ENCODE data around the gene CUX1.

Gene CUX1

DNA sequence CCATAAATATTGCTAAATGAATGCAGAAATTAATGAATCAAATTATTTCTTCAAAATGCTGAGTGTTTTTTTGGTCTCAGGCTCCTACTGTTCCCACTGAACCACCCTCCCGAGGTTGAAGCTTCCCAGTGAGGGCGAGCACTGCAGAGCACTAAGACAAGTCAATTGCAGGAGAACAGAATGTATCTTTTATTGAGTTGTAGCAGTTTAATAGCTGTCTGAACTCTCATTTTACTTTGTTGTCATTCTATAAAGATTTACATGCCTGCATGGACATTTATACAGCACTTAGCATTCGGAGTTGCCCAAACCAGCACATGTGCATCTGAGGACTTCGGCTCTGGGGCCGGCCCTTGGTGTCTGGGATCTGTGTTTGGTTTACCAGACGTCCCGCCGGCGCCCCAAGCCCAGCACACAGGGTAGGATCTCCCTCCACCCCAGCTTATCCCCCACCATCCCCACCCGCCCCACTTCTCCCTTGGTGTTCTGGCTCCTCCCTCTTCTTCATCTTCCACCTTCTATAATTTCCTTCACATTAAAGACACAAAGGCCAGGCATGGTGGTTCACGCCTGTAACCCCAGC is 258.2 kb downstream of the CUX1 start:
- DNase-seq (ENCODE audit: low read depth) = no peak

DNA sequence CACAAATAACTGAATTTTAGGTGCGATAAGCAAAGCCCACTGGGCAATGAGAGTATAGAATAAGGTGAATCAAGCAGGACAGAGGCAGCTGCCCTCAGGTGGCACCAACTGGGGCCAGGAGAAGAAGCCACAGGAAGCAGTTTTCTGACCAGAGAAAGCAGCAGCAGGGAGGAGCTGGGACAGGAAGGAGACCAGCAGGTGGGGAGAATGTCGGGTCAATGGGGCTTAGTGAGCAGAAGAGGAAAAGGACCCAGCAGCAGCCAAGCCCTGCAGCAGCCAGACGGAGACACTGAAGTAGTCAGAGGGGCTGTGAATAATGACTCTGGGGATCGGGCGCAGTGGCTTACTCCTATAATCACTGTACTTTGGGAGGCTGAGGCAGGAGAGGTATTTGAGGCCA is 259.7 kb downstream of the CUX1 start:
- DNase-seq (ENCODE audit: low read depth) = no peak

DNA sequence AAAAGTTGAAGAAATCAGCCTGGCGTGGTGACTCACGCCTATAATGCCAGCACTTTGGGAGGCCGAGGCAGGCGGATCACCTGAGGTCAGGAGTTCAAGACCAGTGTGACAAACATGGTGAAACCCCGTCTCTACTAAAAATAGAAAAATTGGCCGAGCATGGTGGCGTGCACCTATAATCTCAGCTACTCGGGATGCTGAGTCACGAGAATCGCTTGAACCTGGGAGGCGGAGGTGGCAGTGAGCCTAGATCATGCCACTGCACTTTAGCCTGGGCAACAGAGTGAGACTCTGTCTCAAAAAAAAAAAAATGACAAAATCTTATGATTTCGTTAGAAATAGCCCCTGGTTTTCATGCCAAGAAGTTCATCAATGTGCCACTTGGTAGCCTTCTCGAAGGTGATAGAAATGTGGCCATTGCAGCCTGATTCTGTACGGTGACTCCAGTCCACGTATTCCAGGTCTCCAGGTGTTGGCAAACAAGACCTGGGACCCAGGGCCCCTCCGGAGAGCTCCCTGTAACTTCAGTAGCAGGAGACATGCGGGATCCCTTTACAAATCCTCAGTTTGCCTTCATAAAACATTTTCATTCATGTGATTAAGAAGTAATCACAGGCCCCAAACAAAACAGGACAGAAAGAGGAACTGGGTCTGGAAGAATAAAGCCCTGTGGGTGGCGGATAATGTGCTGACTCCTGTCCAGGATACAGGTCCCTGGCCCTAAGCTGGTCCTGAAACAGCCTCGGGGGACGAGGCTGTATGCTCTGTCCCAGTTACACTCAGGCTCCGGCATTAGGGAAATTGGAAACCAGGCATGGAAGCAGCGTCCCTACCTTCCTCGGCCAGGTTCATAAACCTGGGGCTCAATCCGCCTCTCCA is 262.0 kb downstream of the CUX1 start:
- DNase-seq (ENCODE audit: low read depth) = no peak

DNA sequence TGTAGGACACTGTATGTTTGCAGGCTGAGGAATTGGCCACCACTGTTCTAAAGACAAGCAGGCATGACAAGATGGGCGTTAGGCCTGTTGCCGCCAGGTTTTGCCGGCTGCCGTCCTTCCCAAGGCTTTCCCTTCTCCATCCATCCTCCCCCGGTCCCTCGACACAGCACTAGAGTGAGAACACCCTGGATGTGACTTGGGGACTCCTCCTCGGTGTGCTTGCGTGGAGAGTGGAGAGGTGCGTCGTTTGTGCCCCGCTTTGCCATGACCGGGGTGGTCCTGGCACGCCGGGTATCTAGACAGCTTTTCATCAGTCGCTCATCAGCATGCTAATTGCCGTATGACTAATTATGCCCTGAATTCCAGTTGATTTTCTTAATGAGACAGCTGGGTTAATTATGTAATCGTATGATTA is 262.6 kb downstream of the CUX1 start:
- no peak for DNase-seq (ENCODE audit: low read depth)

DNA sequence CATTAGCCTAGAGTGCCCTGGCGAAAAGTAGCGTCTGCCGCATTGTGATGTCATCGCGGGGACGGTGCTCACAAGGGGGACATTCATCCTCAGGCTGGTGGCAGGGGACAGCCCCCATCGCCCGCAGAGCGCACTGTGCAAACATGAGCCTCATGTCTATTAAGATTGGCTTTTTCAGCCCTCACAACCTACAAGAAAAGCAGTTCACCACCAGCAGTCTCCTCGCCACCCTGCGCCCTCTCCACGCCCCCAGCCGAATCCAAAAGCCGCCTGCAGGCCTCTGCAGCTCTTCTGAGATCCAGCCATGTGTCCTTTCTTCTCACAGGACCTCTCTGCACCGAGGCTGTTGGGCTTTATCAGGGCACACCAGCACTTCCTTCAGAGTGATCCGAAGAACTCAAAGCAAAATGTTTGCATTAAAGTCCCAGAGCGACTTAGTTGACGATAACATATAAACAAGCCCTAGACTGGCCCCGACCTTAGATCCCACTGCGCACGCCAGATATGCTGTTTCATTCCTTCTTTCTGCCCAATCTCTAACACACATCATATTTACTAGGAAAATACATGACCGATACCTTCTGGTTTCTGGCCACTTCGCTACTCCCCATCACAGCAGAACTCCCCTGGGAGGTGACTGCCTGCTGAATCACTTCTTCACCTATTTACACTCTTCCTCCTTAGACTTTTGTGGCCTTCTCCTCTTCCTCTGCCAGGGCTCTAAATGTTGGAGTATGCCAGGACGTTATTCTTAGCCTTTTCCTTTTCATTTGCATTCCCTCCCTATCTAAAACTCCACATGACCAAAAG is 263.2 kb downstream of the CUX1 start:
- no peak for DNase-seq (ENCODE audit: low read depth)

DNA sequence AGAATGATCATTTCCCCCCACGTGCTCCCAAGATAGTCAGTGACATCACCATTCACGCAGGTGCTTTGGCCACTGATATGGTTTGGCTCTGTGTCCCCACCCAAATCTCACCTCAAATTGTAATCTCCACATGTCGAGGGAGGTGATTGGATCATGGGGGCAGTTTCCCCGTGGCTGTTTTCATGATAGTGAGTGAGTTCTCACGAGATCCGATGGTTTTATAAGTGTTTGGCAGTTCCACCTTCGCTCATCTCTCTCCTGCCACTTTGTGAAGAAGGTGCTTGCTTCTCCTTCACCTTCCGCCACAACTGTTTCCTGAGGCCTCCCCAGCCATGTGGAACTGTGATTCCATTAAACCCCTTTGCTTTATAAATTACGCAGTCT is 263.8 kb downstream of the CUX1 start:
- no peak for DNase-seq (ENCODE audit: low read depth)

DNA sequence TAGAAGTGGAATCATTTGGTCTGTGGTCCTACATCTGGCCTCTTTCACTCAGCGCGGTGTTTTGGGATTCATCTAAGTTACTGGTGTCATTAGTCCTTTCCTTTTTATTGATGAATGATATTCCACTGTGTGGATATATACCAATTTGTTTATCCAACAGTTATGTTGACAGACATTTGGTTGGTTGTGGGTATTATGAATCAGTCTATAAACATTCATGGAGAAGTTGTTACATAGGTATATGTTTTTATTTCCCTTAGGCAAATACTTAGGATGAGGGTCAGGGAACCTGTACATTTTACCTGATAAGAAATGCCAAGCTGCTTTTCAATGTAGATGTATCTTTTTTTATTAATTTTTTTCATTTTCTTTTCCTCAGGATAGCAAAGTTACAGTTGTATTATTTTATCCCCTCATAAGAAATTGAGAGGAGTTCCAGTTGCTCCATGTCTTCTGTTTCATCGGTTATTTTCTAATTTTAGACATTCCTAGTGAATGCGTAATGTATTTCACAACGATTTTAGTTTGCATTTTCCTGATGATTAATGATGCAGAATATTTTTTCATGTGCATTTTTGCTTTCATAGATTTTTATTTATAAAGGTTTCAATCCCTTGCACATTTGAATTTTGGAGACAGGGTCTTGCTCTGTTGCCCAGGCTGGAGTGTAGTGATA is 265.4 kb downstream of the CUX1 start:
- no peak for DNase-seq (ENCODE audit: low read depth)

DNA sequence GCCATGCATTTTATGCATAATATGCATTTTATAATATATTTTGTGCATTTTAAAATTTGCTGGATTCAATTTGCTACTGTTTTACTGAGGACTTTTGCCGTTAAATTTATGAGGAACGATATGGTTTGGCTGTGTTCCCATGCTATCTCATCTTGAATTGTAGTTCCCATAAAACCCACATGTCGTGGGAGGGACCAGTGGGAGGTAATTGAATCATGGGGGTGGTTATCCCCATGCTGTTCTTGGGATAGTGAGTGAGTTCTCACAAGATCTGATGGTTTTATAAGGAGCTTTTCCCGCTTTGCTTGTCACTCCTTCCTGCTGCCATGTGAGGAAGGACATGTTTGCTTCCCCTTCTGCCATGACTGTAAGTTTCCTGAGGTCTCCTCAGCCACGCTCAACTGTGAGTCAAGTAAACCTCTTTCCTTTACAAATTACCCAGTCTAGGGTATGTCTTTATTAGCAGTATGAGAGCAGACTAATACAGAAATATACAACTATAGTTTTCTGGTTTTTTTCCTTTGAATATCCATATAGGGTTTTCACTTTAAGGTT is 267.9 kb downstream of the CUX1 start:
- no peak for DNase-seq (ENCODE audit: low read depth)

DNA sequence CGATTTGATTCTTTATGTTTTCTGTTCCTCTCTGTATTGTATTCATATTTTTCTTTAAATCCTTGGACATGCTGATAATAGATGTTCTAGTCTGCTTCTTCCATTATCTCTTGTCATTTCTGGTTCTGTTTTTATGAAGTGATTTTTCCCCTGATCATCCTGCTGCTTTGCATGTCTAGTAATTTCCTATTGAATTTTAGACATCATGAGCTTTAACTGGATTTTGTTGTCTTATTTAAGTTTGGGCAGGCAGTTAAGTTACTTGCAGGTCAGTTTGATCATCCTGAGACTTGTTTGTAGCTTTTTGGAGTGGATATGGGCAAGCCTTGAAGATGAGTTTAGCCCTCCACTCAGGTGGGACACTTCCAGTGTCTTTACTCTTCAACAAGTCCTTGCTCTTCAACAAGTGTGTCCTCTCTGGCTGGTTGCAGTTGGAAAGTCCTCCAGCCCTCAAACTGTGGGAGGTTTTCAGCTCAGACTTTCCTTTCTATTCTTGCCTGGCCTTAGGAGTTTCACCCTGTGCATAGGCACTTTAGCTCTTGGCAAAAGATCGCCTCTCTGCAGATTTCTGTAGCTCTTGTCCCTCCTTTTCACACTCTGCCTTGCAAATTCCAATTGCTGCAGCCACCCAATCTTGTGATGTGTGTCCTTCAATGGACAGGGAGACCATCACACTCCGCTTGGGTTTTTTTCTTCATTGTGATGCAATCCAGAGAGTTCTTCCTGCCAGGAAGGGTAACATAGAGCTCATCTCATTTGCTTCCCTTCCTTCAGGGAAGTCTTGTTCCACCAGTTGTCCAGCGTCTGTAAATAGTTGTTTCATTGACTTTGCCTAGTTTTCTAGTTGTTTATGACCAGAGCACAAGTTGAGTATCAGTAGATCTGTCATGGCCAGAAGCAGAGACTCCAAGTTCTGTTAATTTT is 272.0 kb downstream of the CUX1 start:
- DNase-seq (ENCODE audit: low read depth) = no peak

DNA sequence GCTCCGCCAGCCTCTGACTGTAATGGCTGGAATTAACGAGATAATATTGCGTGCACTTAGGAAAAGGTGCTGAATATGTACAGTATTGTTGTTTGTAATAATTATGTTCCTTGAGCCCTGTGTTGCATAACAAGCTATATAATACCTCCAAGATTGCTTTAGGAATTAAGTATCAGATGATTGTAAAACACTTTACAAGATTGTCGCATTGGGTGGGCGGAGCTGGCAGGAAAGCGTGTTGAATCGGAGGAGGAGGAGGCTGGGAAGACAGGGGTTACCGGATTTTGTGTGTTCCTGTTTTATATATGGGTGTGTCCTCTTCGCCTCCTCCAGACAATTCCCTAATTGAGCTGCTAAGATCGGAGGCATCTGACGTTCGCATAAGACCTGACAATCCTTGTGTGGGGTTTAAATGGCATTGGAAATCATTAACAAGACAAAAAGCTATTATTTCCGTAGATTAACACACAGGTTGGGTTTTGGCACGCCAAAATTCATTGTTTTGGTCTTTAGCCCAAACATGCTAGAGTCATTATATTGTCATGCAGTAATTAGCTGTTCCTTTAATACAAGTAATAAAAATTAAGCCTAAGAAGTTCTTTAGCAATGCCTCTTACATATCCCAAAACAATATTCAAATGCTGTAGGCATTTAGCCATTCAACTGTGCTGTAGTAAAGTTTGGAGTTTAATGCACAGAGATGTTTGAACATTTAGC is 276.3 kb downstream of the CUX1 start:
- no peak for DNase-seq (ENCODE audit: low read depth)

DNA sequence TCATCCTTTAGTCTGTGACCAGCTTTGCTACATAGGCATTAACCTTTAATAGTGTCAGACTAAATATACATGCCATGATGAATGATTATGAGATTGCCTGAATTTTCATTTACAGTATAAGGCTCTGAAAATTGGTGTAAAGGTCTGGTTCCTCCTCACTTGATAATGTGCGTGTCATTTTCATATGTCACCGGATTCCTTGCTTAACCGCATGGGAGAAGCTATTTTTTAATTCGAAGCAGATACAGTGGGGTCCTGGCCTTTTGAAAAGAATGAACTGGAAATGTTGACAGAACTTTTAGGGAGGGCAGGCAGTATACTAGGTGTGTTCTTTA is 276.9 kb downstream of the CUX1 start:
- no peak for DNase-seq (ENCODE audit: low read depth)

DNA sequence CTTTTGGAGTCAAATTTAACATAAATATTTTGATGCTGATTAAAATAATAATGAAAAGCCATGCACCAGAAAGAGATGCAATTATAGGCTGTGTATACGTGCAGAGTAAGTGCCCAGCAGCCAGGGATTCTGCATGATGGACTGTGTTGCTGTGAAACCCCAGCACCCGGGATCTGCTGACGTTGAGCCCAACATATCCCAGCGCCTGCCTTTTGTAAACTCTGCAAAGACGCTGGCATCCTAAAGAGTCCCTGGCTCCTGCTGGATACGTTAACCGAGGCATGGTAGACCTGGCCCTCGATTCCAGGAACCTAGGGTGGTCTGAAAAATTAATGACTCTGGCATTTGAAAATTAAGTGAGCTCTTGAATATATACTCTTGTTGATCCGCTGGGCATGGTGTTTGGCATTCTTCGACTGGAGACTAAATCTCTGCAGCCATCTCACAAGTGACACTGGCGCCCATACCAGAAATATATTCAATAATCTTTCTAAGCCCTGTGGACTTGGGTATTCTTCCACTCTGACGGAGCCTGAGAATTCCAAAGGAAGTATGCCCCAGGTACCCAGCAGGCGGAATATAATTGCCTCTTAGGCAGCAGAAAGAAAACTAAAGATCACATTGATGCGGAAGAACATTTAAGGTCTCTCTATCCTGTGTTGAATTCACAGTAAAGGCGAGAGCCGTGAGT is 278.0 kb downstream of the CUX1 start:
- DNase-seq (ENCODE audit: low read depth) = no peak

DNA sequence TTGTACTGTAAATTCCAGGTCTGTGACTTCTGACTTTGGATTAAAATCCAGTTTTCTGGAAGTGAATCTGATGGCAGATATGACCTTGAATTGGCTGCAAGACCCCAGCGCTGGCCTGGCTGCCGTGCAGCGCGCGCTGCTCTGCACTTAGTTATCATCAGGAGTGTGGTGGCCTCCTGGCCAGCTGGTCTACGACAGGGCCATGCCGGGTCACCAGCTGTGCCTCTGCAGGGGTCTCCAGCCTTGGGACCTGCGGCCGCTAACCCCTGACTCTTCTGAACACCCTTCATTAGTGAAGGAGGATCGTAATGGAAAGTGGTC is 278.5 kb downstream of the CUX1 start:
- no peak for DNase-seq (ENCODE audit: low read depth)

DNA sequence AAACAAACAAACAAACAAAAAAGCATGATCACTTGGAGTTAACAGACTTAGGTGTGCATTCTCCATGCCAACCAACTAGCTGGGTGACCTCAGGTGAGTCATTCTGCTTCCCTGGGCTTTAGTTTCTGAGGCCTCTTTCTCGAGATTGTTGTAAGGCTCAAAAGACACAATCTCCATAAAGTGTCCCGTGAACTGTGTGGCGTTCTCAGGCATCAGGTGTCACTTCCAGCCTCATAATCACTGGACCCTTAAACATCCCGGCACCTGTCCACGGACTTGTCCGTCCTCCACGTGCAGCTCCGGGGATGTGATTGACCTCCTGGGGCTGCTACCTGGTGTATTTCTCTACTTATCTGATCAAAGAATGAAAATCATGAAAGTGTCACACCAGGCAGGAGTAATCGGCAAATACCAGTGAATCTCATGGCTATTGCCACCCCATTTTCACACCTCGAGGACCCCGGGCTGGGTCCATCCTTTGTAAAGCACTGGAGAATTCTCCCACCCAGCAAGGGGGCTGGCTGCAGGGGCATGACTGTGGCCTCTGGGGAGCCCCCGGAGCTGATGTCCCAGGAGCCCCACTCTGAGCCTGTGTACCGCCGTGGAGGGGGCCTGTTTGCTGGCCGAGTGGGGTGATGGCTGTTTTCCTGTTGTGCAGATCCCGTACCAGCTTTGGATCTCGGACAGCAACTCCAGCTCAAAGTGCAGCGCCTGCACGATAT is 279.4 kb downstream of the CUX1 start:
- no peak for DNase-seq (ENCODE audit: low read depth)

DNA sequence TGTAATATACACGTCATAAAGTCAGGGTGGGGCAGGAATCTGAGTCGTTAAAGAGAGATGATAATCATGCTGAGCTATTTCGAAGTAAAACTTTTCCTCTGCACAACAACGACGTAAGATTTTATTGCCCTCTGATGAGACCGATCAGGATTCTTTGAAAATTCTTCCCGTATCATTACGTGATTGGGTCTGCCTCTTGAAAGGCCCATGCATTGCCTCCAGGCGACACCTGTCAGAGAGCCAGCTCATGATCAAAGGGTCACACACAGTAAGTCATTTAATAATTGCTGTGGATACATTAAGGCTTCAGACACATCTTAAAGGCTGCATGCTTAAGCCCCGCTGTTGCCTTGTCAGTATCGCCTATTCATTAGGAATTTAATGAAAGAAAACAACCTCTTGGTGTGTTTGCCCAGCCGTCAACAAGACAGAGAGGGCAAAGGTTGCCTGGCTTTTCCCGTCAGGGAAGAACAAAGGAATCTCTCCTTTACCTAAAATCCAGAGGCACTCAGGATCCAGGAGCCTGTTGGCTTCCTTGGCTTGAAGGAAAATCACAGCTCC is 280.3 kb downstream of the CUX1 start:
- DNase-seq (ENCODE audit: low read depth) = no peak

DNA sequence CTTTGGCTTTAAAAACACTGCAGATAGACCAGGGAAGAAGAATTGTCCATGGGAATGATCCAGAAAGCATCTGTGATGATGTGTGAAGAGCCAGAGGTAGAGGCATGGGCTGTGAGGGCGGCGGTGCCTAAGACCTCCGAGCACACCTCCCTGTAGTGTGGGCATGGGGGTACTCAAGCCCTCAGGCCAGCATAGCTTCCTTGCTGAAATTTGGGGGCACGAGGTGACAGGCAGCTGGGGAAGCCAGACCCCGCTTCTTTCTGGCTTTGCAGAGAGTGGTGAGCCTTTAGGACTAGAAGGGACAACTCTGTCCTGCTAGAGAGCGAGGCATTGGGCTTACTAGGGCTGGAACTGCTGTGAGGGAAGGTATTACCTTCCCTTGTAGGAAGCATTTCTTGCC is 281.6 kb downstream of the CUX1 start:
- DNase-seq (ENCODE audit: low read depth) = no peak

DNA sequence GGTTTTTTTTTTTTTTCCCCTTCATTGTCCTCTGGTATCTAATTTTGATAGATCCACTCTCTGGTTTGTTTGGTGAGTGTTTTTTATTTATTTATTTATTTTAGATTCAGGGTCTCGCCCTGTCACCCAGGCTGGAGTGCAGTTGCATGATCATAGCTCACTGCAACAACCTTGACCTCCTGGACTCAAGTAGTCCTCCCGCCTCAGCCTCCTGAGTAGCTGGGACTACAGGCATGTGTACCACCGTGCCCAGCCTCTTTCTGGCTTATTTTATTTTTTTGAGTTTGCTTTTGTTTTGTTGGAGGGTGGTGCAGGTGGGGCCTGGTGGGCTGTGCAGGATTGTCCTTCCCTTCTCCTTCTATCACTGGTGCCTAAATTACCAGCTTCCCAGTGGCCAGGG is 282.0 kb downstream of the CUX1 start:
- DNase-seq (ENCODE audit: low read depth) = no peak

DNA sequence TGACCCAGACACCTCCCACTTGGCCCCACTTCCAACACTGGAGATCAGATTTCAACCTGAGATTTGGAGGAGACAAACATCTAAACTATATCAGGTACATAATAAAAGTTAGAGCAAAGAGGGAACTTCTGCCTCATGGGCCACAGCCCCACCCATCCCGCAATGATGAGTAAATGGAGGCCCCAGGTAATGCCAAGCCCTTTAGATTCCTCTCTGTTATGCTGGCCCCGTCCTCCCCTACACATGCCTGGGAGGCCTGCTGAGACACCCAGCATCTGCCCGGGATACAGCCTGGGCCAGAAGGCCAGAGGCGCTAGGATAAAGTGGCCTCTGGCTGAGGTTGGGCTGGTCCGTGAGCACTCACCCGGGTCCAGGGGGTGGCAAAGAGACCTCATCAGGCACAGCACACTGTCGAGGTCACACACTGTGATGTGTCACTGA is 283.7 kb downstream of the CUX1 start:
- no peak for DNase-seq (ENCODE audit: low read depth)

DNA sequence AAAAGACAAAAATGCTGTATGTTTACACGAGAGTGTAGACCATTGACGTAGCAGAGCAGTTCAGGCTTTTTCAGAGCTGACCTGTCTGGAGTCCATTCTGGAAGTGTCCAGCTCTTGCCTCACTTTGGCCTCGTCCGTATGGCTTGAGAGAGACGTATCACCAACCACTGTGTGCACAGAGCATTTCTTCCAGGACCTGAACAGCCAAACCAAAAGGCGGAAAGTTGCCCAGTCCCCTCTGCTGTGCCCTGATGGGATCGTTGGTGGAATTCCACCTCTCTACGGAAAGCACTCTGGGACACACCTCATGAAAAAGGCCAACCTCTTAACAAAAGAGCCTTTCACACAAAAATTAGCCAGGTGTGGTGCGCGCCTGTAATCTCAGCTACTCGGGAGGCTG is 284.5 kb downstream of the CUX1 start:
- DNase-seq (ENCODE audit: low read depth) = no peak

Data from stimulated activated CD8-positive, alpha-beta memory T cell treated with anti-CD3 and anti-CD28 coated beads, Interleukin-12 subunit alpha, Interleukin-12 subunit beta, amount 100 ng/mL, for 1 hour (primary cell).